MCF 10A (cell line): ENCODE measurements around the gene RNF220. TPM values are rescaled to one million over a fixed set of nuclear protein-coding genes. Genes with fewer than 3 reads are reported as not detected.

Experiments used
- BruUV-seq: library from RNA; stranded (reverse); fragments of 400-500 nt; replicated peaks from 2 replicates; lab custom pipeline; 2021; lab: Mats Ljungman, UMichigan
- CTCF ChIA-PET: fragments of 300-600 bp; sonication (Branson Sonifier 250); formaldehyde crosslinking; extraction: SDS; loops from one replicate; lab custom pipeline; 2021; ENCODE audit warnings: antibody characterized with exemption, inconsistent platforms; lab: Yijun Ruan, JAX
- POLR2A ChIA-PET: fragments of 300-600, 350-650 bp; sonication (Branson Sonifier 250); formaldehyde crosslinking; extraction: SDS; loops from one replicate; lab custom pipeline; 2020; ENCODE audit warnings: antibody characterized with exemption, inconsistent platforms; lab: Yijun Ruan, JAX
- DNase-seq: peaks from one replicate; pipeline ENCODE4 v3.0.0-alpha.2; 2018; ENCODE audit not compliant: unreplicated experiment
- H3K27ac Mint-ChIP-seq: one replicate; pipeline ENCODE4 v1.8.0; 2022; ENCODE audit warnings: mild to moderate bottlenecking, low read depth, mixed read lengths; ENCODE audit not compliant: unreplicated experiment
- H3K27me3 Mint-ChIP-seq: one replicate; pipeline ENCODE4 v1.8.0; 2022; ENCODE audit warnings: mixed read lengths; ENCODE audit not compliant: insufficient read depth, unreplicated experiment
- H3K36me3 Mint-ChIP-seq: one replicate; pipeline ENCODE4 v1.8.0; 2022; ENCODE audit warnings: mild to moderate bottlenecking, moderate library complexity, mixed read lengths; ENCODE audit not compliant: insufficient read depth, unreplicated experiment
- H3K4me1 Mint-ChIP-seq: one replicate; pipeline ENCODE4 v1.8.0; 2022; ENCODE audit warnings: mixed read lengths; ENCODE audit not compliant: insufficient read depth, unreplicated experiment
- H3K4me3 Mint-ChIP-seq: one replicate; pipeline ENCODE4 v1.8.0; 2022; ENCODE audit warnings: mild to moderate bottlenecking, moderate library complexity, mixed read lengths; ENCODE audit not compliant: unreplicated experiment
- H3K9me3 Mint-ChIP-seq: one replicate; pipeline ENCODE4 v1.8.0; 2022; ENCODE audit warnings: mixed read lengths; ENCODE audit not compliant: unreplicated experiment
- CTCF ChIP-seq: fragments of 200-600 bp; IDR thresholded peaks from one replicate; pipeline ENCODE4 v1.8.0; 2022; ENCODE audit warnings: antibody characterized with exemption, mild to moderate bottlenecking; ENCODE audit not compliant: unreplicated experiment
- intact Hi-C: fragments of 100-400 bp; cut with micrococcal nuclease; formaldehyde crosslinking; loops from 2 replicates; pipeline ENCODE4 v1.14.1; 2022
- total RNA-seq: library from RNA; stranded (reverse); gene quantifications from 2 replicates; pipeline ENCODE4 v1.2.3, GENCODE V29; 2022

RNF220 gene
- total RNA-seq, 1 experiment from 2014 or later = 67.1 TPM

- BruUV-seq = no TSS peak
- POLR2A ChIA-PET = interaction anchor here (0.6 kb wide), 2 partner anchors 12 to 91 kb away, joined by 3 read pairs; no protein-coding TSS in a partner anchor
- CTCF ChIA-PET = interaction anchor here (0.9 kb wide), 2 partner anchors 86 to 135 kb away, joined by 3 to 4 read pairs; no protein-coding TSS in a partner anchor
- H3K4me1 Mint-ChIP-seq = peaks cover 19% of the 10 kb centered on the region
- no peak overlapping the region for H3K27ac Mint-ChIP-seq
- no peak overlapping the region for H3K4me3 Mint-ChIP-seq
- peaks cover 9% of the 10 kb centered on the region for H3K36me3 Mint-ChIP-seq
- no peaks in the 10 kb centered on the region for H3K9me3 Mint-ChIP-seq
- H3K27me3 Mint-ChIP-seq = no peaks in the 10 kb centered on the region
- DNase-seq = no peak
- no peak for TF ChIP-seq CTCF
- intact Hi-C loops = no loop called here
Observed at GRCh38 chr1:44512313-44512885, 107.3 kb downstream of the RNF220 start.

GRCh38 chr1:44513111-44513510 lies 108.1 kb downstream of the RNF220 start:
- Mint-ChIP-seq H3K4me1 (peaks cover 19% of the 10 kb centered on the region), H3K27me3 (no peaks in the 10 kb centered on the region), H3K4me3 (no peak overlapping the region), H3K27ac (no peak overlapping the region), H3K36me3 (peaks cover 9% of the 10 kb centered on the region), H3K9me3 (no peaks in the 10 kb centered on the region)
- intact Hi-C loops = no loop called here
- ChIA-PET CTCF (interaction anchor here (0.9 to 1.2 kb wide), 3 partner anchors 82 to 136 kb away, joined by 3 to 4 read pairs (median 4); no protein-coding TSS in a partner anchor), POLR2A (no interaction called here)
- no peak for DNase-seq
- no peak for TF ChIP-seq CTCF
- no TSS peak for BruUV-seq

- ChIA-PET CTCF (interaction anchor here (1.0 kb wide), 1 partner anchor 31 kb away, joined by 3 read pairs; no protein-coding TSS in a partner anchor), POLR2A (no interaction called here)
- Mint-ChIP-seq H3K4me1 (peaks cover 19% of the 10 kb centered on the region), H3K36me3 (peaks cover 9% of the 10 kb centered on the region), H3K4me3 (no peak overlapping the region), H3K27me3 (no peaks in the 10 kb centered on the region), H3K27ac (no peak overlapping the region), H3K9me3 (no peaks in the 10 kb centered on the region)
- no TSS peak for BruUV-seq
- no peak for DNase-seq
- TF ChIP-seq CTCF = no peak
- intact Hi-C loops = no loop called here
Observed at GRCh38 chr1:44514673-44515072, 109.6 kb downstream of the RNF220 start.

GRCh38 chr1:44515416-44515815 lies 110.4 kb downstream of the RNF220 start:
- no peak for TF ChIP-seq CTCF
- BruUV-seq = no TSS peak
- no peak overlapping the region for H3K27ac Mint-ChIP-seq
- H3K4me3 Mint-ChIP-seq = no peak overlapping the region
- peaks cover 9% of the 10 kb centered on the region for H3K36me3 Mint-ChIP-seq
- CTCF ChIA-PET = no interaction called here
- intact Hi-C loops = no loop called here
- no peaks in the 10 kb centered on the region for H3K27me3 Mint-ChIP-seq
- H3K9me3 Mint-ChIP-seq = peaks cover 3% of the 10 kb centered on the region
- peaks cover 19% of the 10 kb centered on the region for H3K4me1 Mint-ChIP-seq
- POLR2A ChIA-PET = interaction anchor here (0.6 kb wide), 1 partner anchor 79 kb away, joined by 3 read pairs; no protein-coding TSS in a partner anchor
- peak; percentile 5 for DNase-seq
